NK-92 treated with Interleukin-12 subunit alpha and Interleukin-12 subunit beta, amount 100 ng/mL, for 24 hours (cell line): Measurements from ENCODE around the gene CA4.
"Not testable (repeated sequence)": the region's sequence is repeated elsewhere in the genome, so short reads cannot be mapped to it uniquely, and the experiment has no call there.

Experiments used
- DNase-seq: peaks from one replicate; lab custom pipeline; 2025; lab: John Stamatoyannopoulos, UW

Gene CA4

GRCh38 chr17:60149691-60150582, at the start of gene CA4:
TSS of gene CA4 (plus strand) at chr17:60149973. CDS start at chr17:60150035, 62 bp downstream.
- DNase-seq = no peak

GRCh38 chr17:60100577-60100976, 49.2 kb upstream of the CA4 start:
- not testable (repeated sequence) for DNase-seq

GRCh38 chr17:60102015-60102631, 47.6 kb upstream of the CA4 start:
- DNase-seq = not testable (repeated sequence)

GRCh38 chr17:60102632-60103096, 47.1 kb upstream of the CA4 start:
- DNase-seq = no peak

- DNase-seq = no peak
Measured at GRCh38 chr17:60103957-60104356, 45.8 kb upstream of the CA4 start.

DNA sequence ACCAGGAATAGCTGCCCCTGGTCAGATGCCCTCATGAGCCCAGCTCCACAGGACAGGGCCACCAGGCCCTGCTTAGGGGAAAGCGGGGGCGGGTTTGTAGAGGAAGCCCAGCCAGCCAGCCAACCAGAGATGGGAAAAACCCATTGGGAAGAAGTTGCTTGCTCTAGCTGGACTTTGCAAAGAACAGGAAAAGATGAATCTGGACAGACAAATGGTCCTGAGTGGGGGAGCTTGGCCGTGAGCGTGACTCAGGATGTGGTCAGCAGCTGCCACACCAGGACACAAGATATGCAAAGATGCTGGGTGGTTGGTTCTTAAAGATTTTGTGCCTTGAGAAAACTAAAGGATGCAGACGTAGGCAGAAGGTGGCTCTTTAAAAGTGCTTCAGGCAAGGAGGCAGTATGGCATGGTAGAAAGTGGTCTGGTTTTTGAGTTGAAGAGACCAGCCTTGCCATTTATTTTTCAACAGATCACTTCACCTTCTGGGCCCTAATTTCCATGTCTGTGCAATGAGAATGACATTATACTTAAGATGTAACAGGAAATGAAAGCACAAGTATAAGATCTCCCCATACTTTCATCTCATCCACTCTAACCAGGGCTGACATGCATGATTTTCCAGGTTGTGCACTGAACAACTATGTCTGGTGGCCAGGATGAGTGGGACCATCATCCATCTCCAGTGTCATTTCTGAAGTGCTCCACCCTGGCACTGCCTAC, 43.3 kb upstream of the CA4 start:
- DNase-seq = no peak

GRCh38 chr17:60107526-60108257, 42.1 kb upstream of the CA4 start:
- no peak for DNase-seq

DNA sequence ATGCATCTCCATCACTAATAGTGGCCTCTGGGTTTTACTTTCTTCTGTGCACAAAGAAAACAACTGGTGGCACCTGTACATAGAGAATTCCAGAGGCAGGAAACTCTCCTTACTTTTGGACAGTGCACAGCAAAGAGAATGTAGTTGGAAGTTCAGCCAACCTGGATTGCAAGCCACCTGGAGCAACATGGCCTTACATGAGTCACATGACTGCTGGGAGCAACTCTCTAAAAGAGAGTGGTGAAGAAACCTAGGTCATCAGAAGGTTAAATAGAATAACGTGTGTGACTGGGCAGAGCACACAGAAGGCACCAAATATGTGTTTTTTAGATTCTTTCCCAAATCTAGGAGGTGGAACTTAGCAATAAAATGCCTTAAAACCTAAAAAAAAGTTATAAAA, 41.5 kb upstream of the CA4 start:
- not testable (repeated sequence) for DNase-seq

DNA sequence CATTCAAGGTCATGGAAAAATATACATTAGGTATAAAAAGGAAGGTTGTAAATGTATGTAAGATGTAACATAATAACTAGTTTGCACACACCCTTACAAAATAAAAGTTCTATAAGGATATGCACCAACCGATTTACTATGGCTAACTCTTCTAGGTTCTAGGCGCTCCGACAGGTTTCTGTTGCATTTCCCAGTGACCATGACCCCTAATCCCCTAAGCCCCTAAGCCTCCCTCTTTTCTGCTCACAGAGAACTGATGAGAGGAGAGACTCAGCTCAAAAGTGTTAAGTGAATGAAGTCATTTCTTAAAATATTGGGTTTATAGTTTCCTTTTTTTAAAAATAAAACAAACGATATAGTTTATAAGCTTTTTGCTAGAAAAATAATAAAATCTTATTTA, 41.1 kb upstream of the CA4 start:
- DNase-seq = no peak

DNA sequence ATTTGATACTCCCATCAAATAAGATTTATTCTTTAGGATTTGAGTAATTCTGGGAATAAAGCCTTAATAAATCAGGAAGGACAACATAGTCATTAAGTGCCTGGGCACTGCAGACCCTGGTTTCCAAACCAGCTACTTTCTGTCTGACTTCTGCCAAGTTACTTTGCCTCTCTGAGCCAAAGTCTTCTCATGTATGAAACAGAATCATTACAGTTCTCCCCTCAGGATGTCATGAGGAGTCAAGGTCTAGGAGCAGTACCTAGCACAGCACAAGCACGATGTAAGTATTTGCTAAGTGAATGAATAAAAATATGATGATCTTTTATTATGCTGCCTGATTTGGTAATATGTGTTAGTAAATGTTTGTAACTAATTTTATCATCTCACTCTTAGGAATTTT, 40.6 kb upstream of the CA4 start:
- DNase-seq = no peak

- DNase-seq = no peak
Measured at GRCh38 chr17:60110586-60110985, 39.2 kb upstream of the CA4 start.

DNA sequence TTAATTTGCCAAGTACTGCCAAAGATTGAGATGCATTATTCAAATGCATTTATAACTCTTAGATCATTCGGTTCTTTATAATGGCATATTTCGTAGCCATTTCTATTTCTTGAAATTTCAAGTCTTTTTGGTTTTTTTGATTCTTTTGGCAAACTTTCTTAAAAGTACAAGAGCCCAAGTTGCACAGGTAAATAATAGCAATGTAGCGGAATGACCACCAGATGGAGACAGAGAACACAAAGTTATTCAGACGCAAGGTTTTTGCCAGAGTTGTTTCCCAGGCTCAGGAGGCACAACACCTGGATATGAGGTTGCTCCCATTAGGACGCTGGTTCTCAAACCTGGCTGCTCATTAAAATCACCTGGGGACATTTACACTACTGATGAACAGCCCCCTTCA, 38.1 kb upstream of the CA4 start:
- not testable (repeated sequence) for DNase-seq

- DNase-seq = not testable (repeated sequence)
Measured at GRCh38 chr17:60115364-60115763, 34.4 kb upstream of the CA4 start.

- DNase-seq = not testable (repeated sequence)
Measured at GRCh38 chr17:60116196-60116595, 33.6 kb upstream of the CA4 start.

- DNase-seq = not testable (repeated sequence)
Measured at GRCh38 chr17:60119162-60119561, 30.6 kb upstream of the CA4 start.

DNA sequence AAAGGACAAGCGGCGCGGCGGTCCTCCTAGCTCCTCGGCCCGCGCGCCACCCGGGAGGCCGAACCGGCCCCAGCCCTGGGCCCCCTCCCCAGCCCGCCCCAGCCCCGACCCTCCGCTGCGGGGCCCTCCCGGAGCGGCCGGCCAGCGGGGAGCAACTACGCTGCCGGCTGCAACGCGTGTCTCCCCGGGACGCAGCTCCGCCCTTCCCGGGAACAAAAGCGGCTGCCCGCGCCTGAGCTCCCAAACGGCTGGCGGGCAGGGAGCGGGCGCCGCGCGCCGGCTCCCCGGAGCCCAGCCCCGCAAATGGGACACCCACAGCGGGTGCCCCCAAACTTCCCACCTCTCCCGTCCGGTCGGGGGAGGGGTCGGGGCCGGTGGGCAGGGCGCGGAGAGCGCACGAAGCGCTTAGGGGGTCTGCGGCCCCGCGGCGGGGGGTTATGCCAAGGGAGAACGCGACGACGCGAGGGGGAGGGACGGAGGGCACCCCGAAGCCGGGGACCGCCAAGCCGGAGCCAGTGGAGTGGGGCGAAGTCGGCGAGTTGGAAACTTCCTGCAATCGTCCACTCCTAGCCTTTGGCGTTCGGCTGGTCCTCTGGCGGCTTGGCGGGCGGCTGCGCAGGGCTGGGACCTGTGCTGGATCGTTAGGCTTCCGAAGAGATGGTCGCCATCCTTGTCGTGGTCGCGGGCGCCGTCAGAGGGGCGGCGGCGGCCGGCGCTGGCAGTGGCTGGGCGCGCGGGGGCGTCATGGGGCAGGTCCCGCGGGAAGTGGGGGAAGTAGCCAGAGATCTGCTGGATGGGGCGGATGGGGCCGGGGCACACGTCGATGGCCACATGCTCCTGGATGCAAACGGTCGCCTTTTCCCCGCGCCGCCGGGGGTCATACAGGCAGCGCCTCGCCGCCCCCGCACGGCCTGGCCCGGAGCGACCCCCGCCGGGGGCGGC, 29.7 kb upstream of the CA4 start:
- DNase-seq = not testable (repeated sequence)

GRCh38 chr17:60127068-60128064, 22.4 kb upstream of the CA4 start:
- no peak for DNase-seq

- no peak for DNase-seq
Measured at GRCh38 chr17:60128171-60128859, 21.5 kb upstream of the CA4 start.

GRCh38 chr17:60129164-60129563, 20.6 kb upstream of the CA4 start:
- DNase-seq = no peak
